Measurements from ENCODE around the gene FLT4.
"Not testable (repeated sequence)": the region's sequence is repeated elsewhere in the genome, so short reads cannot be mapped to it uniquely, and the experiment has no call there.

Gene FLT4

DNA sequence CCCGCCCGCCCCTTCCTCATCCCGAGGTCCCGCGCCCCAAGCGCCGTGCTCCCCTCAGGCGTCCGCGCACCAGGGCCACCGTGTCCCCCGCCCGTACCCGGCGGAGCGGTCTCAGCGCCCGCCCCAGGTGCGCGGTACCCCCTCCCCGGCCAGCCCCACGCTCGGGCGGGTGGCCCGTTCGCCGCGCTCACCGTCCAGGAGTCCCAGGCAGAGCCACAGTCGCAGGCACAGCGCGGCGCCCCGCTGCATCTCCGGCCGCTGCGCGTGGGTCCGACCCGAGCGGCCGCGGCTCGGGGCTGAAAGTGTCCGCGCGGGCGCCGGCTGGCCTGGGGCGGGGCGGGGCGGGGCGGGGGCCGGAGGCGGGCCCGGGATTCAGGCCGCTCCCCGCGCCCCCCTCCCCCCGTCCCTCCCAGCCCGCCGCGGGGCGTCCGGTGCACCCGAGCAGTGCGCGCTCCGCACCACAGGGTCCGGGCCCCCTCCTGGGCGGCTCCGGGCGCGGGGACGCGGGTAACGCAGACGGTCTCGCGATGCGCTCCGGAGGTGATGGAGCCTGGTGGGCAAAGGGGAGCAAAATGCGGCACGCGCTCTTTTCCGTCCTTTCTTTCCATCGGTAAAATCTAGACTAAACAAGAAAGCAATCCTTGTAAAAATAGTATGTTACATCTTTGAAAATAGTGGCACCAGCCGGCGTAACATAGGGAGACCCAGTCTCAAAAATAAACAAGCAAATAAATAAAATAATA, at the start of gene FLT4:
Gene FLT4, minus strand, starts transcription at position 304 of the 743 bp plus-strand sequence. Its CDS starts 55 bp downstream, at position 249.
- no peak for DNase-seq (ENCODE audit: low read depth)

DNA sequence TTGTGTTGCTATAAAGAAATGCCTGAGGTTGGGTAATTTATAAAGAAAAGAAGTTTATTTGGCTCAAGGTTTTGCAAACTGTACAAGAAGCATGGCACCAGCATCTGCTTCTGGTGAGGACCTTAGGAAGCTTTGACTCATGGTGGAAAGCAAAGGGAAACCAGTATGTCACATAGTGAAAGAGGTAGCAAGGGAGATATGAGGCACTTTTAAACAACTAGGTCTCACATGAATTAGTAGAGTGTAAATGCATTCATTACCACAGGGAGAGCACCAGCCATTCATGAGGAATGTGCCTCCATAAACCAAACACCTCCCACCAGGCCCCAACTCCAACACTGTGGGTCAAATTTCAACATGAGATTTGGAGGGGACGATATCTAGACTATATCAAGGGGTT, 49.6 kb upstream of the FLT4 start:
- no peak for DNase-seq (ENCODE audit: low read depth)

DNA sequence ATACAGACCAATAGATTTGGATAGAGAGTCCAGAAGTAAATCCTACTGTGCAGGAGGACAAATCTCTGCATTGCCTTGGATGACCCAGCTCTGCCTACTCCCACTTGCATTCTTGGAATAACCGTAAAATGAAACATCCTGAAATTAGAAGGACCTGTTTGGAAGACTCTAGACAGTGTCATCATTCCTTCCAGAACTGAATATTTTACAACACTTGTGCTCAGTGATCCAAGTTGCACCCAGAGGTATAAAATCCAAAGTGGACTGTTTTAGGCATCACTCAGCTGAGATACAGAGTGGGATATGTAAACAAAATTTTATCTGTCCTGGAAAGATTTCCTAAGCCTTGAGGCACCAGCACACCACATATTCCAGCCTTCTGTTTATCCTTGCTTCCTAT, 46.7 kb upstream of the FLT4 start:
- no peak for DNase-seq (ENCODE audit: low read depth)

DNA sequence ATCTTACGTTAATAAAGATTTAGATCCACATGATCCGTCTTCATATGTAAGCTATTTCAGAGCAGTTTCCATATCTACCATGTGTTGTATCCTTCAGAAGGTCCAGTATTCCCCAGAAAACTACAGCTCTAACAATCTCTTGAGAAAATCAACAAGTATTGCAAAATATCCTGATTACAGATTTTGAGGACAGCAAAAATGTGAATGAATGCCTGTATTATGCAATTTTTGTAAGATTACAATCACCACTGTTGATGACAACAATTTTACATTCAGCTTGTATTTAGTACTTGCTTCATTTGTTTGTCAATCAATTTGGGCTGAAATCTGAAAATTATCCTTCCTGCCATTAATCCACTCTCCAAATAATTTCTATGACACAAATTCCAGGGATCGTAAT, 43.0 kb upstream of the FLT4 start:
- DNase-seq (ENCODE audit: low read depth) = no peak

DNA sequence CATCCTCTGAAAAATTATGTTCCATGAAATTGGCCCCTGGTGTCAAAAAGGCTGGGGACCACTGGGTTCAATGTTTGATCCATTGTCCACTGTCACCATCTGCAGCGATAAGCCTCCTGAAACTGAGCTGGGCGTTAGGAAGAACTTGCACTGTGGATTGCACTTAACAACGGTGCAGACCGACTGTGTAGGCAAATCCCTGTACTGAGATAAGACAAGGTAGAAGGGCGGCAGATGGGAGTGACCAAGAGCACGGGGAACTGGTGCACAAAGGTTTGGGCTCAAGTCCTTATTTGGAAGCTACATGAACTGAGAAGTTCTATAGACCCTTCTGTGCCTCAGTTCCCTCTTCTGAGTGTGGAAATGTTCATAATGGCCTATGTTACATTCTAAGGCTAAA, 41.6 kb upstream of the FLT4 start:
- no peak for DNase-seq (ENCODE audit: low read depth)

DNA sequence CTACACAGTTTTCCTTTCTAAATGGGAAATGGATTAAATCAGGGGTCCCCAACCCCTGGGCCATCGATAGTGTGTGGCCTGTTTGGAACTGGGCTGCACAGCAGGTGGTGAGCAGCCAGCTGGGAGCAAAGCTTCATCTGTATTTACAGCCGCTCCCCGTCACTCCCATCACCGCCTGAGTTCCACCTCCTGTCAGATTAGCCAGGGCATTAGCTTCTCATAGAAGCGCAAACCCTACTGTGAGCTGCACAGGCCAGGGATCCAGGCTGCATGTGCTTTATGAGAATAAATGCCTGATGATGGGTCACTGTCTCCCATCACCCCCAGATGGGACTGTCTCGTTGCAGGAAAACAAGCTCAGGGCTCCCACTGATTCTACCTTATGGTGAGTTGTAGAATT, 41.2 kb upstream of the FLT4 start:
- DNase-seq (ENCODE audit: low read depth) = no peak

DNA sequence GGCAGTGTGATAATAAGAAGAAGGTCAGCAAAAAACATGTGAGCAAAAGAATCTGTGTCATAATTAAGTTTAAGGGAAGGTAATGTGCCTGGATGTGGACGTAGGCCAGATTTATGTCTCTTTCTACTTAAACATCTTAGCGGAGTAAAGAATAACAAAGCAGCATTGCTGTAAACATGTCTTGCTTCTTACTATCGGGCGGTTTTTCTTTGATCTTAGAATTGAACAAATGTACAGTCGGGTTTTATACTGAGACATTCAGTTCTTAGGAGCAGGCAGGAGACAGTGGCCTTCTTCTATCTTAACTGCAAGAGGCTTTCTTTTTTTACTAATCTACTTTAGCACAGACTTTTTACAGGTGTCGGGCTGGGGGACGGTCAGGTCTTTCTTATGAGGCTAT, 40.4 kb upstream of the FLT4 start:
- DNase-seq (ENCODE audit: low read depth) = no peak

DNA sequence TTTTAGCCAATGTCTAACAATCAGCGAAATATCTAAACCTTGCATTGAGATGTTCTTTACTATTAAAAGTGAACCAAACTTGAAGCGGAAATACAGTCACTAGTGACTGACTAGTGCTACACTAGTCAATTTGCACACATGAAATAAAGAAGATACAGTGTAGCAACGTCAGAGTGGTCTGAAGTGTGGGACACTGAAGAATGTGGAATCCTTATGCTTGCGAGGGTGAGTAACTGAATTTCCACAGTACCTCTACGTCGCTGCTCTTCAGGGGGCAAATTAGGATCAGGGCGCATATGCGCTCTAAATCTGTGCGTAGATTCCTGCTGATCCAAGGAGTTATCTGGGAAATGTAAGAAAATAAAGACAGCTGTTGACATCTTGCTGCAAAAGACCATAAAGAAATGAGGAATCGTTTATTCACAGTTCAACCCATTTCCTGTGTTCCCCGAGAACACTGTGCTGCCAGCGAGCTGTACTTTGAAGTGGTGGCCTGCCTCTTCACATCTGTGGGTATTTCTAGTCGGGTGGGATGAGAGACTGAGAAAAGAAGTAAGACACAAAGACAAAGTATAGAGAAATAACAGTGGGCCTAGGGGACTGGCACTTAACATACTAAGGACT, 39.8 kb upstream of the FLT4 start:
- no peak for DNase-seq (ENCODE audit: low read depth)

DNA sequence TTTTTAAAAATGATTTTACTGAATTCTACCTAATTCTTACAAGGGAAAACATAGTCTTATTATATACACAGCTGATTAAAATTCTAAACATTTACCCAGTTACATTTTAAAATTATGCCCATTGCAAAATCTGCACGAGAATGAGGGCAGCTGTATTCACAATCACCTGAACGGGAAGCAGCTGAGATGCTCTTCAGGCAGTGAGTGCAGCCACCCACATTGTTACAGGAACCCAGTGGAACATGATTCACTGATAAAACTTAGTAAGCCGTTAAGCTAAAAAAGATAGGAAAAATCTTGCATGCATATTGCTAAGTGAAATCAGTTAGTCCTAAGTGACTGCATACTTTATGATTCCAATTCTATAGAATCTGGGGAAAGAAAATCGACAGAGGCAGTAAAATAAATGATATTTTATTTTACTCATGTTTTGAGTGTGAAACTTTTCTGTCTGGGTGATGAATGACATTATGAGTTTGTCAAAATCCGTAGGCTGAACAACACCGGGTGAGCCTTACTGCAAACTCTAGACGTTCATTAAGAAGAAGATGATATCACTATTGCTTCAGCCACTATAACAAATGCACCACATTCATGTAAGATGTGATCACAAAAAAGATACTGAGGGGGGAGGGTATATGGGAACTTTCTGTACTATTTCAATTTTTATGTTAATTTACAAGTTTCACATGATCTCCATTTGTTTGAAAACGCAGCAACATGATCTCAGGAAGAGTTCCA, 39.1 kb upstream of the FLT4 start:
- DNase-seq (ENCODE audit: low read depth) = no peak

DNA sequence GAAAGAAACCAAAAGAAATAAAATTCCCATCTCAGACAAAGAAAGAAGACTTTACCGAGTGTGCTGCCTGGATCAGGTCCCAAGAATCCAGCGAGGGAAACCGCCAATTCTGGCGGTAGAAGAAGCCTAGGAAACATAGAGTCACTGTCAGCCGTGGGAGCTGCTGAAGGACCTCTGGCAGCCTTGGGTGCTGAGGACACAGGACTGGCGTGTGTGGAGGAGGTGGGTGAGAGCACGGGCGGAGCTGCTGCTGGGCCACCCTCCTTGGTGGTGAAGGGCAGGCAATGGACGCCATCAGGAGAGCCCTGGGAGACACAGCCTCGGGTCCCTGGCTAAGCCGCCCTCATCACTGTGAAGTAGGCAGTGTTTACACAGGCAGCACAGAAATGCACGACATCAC, 37.4 kb upstream of the FLT4 start:
- not testable (repeated sequence) for DNase-seq (ENCODE audit: low read depth)

DNA sequence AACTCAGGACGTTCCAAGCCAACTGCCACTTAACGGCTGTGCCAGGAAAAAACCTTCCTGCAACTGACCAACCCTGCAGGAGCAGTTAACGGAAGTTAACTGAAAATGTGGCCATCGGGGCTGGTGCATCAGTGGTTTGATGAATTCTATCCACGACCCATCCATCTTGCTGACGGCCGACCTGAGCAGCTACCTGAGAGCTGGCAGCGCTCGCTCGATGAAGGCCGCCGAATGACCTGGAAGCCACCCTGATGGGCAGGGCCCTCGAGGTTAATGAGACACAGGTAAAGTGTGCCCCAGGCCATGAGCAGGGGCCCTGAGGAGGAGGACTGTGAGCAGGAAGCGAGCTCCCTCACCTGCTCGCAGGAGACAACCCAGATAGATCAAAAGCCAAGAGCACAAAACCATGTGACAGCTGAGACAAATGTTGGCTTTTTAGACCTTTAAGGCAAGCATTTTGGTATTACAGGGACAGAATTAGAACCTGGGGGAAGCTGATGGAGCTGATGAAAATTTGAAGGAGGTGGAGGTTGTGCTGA, 35.3 kb upstream of the FLT4 start:
- no peak for DNase-seq (ENCODE audit: low read depth)

DNA sequence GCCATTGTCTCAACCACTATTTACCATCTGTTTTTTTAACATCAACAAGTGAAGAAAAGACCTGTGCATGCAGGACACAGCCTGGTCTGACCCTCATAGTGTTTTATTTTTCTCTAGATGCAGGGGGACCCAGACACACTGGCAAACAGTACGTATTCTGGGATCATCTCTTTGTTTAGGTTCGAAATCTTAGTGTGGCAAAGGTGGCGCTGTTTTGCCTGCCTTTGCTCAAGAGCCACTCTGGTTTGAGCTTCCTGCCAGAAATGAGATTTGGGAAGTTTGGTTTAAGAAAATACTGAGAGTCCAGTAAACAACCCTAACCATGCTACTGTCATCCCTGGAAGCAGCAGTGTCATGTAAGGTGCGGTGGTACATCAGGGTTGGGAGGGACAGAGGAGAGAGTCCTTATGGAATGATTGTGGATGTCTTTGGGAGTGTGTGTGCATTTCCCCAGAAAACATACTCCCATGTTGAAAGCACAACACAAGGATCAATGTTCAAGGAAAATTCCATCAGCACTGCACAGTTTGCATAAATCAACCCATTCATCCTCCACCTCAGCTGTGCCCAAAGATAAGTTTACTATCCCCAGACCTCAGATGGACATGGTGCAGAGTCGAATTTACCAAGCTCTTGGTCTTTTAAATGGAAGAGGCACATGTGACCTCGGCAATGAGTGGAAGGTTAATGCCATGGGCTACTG, 34.0 kb upstream of the FLT4 start:
- DNase-seq (ENCODE audit: low read depth) = no peak

DNA sequence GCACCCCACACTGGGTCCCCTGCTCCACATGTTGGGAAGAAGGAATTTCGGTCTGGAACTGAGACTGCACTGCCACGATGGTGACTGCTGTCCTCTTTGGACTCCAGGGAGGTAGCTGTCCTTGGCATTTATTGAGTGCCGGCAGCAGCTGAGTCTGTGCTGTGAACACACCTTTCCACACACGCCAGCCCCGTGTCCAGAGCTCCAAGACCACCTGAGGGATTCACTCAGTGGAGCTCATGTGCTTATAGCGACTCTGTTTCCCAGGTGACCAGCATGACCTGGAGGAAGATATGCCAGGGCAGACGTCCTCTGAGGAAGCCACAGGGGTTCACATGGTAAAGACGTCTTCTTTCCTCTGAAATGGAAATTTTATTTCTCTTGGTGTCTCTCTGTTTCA, 33.2 kb upstream of the FLT4 start:
- DNase-seq (ENCODE audit: low read depth) = no peak

DNA sequence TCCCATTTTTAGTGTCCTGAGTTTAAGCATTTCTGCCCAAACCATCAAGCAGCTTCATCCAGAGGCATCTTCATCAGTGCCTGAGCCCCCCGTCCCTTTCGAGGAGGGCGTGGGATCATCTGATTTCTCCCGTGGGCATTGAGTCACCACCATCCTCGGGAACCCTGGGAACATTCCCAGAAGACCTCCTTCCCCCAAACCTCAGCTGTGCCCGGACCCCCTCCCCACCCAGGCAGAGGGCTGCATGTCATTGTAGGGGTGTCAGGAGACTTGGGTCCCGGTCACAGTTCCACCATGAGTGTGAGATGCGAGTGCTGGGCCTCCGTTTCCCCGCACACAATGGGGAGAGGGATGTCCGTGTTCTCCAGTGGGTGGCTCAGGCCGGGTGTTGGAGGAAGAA, 32.6 kb upstream of the FLT4 start:
- DNase-seq (ENCODE audit: low read depth) = not testable (repeated sequence)

DNA sequence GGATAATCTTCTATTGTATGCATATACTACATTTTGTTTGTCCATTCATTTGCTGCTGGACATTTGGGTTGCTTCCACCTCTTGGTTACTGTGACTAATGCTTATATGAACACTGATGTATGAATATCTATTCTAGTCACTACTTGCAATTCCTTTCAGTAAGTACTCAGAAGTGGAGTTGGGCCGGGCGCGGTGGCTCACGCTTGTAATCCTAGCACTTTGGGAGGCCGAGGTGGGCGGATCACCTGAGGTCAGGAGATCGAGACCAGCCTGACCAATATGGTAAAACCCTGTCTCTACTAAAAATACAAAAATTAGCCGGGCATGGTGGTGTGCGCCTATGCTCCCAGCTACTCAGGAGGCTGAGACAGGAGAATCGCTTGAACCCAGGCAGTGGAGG, 28.9 kb upstream of the FLT4 start:
- DNase-seq (ENCODE audit: low read depth) = not testable (repeated sequence)

DNA sequence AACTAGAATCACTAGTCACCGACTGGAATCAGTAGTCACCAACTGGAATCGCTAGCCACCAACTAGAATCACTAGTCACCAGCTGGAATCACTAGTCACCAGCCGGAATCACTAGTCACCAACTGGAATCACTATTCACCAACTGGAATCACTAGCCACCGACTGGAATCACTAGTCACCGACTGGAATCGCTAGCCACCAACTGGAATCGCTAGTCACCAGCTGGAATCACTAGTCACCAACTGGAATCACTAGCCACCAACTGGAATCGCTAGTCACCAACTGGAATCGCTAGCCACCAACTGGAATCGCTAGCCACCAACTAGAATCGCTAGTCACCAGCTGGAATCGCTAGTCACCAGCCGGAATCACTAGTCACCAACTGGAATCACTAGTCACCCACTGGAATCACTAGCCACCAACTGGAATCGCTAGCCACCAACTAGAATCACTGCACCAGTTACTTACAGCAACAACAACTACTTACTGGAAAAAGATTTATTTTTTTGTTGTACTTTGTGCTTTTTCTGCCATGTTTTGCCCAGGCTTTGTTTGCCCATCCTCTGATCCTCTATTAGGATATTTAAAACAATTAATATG, 25.7 kb upstream of the FLT4 start:
- DNase-seq (ENCODE audit: low read depth) = no peak

DNA sequence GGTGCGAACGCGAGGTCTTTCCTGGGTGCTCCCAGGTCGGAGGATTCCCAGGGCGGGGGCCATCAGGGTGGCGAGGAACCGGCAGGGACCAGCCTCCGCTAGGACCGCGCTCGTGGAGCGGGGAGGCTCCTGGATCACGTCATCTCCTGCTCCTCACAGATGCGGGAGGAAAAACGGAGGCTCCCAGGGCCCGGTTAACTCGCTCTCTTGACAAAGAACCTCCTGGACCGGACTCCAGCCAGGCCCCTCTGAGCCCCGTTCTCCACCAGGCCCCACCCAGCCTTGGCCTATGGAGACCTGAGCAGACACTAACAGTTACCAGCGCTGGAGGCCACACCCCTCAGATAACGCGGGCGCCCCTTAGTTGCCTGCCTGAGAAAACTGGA, 24.7 kb upstream of the FLT4 start:
- DNase-seq (ENCODE audit: low read depth) = not testable (repeated sequence)

DNA sequence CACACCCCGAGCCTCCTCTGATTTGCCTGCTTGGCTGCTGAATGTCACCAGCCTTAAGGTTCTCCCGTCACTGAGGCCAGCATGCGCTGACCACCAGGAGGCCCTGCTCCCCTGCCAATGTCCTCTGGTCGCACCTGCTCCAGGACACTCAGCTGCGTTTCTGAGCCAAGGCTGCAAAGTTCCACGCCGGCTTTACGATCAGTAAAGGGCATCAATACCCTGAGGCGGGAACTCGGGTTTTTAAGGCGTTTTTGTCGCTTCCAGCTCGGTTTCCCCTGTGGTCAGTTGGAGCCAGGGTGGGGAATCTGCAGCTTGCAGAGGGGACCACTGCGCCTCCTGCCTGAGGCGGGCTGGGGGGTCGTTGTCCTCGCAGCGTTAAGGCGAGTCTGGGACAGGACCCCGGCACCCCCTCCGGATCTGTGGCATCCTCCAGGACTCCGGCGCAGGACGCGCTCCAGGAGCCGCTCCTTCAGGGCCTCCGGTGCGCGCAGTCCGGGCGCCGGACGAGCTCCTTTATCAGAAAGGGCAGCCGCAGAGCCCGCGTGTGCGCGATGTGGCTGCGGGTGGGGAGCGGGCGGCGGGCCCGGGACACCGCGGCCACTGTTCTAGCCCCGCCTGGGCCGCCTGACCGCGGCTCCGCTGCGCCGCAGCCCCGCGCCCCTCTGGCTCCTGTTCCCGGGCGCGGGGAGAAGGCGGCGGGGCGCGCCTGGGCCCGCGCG, 24.1 kb upstream of the FLT4 start:
- DNase-seq (ENCODE audit: low read depth) = no peak

DNA sequence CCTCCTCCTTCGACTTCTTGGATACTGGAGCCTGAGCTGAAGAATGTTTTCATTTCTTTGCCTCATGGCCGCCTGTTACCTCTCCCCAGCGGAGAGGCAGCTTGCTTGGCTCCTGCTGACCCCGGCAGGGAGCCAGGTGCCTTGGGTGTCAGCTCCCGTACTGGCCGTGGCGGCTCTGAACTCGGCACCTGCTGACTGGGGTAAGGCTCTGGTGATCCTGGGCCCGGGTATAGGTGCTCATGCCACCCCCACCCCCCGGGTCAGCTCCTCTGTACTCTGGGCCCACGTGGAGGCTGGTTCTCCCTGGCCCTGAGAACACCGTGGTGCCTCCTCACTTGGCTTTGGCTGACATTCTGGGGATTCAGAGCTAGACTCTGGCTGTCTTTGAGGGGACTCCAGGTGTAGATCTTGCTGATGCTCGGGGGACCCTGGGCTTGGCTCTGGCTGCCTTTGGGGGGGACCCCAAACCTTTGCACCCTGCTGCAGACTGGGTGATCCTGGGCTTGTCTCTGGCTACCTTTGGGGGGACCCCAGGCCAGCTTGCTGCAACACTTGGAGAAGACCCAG, 22.6 kb upstream of the FLT4 start:
- not testable (repeated sequence) for DNase-seq (ENCODE audit: low read depth)

DNA sequence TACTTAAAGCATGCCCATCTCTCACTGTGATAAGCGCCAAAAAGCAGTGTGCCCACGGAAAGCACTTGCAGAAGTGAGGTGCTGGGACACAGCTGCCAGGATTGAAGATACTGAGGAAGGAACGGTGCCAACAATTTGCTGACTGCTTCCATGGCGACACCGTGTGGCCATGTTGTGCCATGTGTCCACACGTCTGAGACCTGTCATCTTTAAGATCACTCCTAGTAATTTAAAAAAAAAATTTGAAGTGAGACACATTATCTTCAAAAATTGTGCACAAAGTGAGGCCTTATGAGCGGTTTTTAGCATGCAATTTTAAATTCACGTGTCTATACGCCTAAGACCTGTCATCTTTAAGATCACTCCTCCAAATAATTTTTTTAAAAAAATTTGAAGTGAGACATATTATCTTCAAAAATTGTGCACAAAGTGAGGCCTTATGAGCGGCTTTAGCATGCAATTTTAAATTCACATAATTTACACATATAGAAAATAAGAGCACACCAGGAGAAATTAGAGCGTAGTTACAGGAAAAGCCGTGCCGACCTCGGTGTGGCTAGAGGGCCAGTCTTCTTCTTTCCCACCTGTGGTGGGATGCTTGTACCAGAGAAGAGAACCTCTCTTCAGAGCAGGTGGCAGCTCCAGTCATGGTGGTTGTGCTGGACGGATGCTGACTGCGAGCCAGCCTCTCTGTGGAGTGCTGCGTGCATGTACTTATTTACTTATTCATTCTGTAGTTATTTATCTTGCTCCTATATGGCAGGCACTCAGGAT, 21.4 kb upstream of the FLT4 start:
- peak; percentile 6 for DNase-seq (ENCODE audit: low read depth)
